COLO668 (cell line): Measurements from ENCODE around the gene TMEM94.
"Not testable (repeated sequence)": the region's sequence is repeated elsewhere in the genome, so short reads cannot be mapped to it uniquely, and the experiment has no call there.

Source experiments
- DNase-seq: peaks from one replicate; lab custom pipeline; 2025; ENCODE audit not compliant: unreplicated experiment; lab: John Stamatoyannopoulos, UW

The TMEM94 gene

GRCh38 chr17:75445296-75445695 lies 11.1 kb upstream of the TMEM94 start:
- no peak for DNase-seq

GRCh38 chr17:75445896-75446295 lies 10.5 kb upstream of the TMEM94 start:
- not testable (repeated sequence) for DNase-seq

- no peak for DNase-seq
These were observed 8.2 kb upstream of the TMEM94 start for GRCh38 chr17:75447951-75448856.

DNA sequence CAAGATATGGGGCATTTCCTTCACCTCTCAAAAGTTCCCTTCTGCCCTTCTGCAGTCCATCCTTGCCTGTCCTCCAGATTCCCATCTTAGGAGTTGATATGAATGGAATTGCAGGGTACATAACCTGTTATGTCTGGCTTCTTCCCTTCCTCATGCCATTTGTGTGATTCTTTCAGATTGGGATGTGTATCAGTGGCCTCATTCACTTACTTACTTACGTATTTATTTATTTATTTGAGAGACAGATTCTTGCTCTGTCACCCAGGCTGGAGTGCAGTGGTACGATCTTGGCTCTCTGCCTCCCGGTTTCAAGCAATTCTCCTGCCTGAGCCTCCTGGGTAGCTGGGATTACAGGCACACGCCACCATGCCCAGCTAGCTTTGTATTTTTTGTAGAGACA lies 6.2 kb upstream of the TMEM94 start:
- no peak for DNase-seq

DNA sequence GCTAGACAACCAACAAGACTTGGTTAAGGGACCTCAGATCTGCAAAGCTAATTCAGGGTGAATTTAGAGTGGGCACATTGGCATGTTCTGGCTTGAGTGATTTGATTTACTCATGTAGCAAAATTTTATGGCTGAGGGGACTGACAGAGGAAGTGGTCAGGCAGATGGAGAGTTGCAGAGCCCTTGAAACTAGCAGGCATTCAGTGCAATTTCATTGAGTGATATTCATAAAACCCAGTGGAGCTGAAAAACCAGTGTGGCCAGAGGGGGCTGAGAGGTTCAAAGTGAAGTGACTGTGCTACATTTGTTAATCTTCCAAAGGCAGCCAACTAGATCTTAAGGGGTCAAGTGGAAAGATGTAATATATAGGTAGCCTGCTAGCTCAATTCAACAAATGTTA lies 2.2 kb upstream of the TMEM94 start:
- no peak for DNase-seq

GRCh38 chr17:75454672-75455071 lies 1.8 kb upstream of the TMEM94 start:
- not testable (repeated sequence) for DNase-seq

DNA sequence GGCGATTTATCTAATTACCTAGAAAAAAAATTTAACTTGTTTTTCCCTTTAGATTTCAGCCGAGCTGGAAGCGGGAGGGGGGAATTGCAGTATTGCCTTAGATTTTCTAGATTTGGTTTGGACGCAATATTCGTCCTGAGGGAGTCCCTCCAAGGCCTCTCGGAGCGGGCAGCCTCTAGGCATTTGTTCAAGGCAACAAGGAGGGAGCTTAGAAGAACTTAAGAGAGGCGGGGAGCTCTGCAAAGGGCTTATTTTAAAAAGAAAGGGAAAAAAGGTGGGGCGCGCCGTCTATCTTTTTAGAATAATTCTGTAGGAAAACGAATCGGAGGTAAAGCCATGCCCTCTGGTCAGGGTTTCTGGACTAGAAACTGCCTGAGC lies 407 bp upstream of the TMEM94 start:
- no peak for DNase-seq

- peak; percentile 28 for DNase-seq
These were observed 716 bp downstream of the TMEM94 start for GRCh38 chr17:75457047-75457654.

DNA sequence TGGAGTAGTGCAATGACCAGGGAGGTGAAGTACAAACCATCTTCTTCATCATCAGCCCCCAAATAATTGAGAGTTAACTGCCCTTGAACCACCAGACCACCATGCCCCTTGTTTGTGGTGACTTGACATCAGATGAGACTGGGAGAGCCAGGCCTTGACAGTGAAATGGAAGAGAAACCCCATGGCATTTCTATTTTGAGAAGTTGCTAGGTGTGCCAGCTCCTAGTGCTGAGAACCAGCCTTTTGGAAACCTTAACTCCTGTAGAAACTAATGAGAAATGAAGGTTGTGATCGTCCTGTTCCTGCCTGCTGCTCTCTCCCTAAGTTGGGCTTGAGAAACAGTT lies 2.8 kb downstream of the TMEM94 start:
- DNase-seq: no peak

GRCh38 chr17:75459590-75460267 lies 3.3 kb downstream of the TMEM94 start:
- DNase-seq: no peak

GRCh38 chr17:75460295-75460694 lies 3.9 kb downstream of the TMEM94 start:
- DNase-seq: no peak

DNA sequence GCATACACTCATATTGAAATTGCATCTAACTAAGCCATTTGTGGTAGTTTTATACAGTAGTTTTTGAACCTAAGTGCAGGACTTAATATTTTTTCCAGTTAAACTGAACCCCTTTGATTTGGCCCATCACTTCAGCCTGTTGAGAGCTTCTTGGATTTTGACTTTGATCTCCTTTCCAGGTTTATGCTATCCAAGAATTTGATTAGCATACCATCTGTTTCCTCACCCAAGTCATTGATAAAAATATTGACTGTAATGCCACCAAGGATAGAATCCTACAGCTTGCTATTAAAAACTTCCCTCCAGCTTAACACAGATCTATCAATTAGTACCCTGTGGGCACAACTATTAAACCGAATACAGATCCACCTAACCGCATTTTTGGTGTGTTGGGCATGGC lies 7.2 kb downstream of the TMEM94 start:
- DNase-seq: no peak

- DNase-seq: no peak
These were observed 8.6 kb downstream of the TMEM94 start for GRCh38 chr17:75465039-75465438.

GRCh38 chr17:75468291-75468754 lies 11.9 kb downstream of the TMEM94 start:
- no peak for DNase-seq

DNA sequence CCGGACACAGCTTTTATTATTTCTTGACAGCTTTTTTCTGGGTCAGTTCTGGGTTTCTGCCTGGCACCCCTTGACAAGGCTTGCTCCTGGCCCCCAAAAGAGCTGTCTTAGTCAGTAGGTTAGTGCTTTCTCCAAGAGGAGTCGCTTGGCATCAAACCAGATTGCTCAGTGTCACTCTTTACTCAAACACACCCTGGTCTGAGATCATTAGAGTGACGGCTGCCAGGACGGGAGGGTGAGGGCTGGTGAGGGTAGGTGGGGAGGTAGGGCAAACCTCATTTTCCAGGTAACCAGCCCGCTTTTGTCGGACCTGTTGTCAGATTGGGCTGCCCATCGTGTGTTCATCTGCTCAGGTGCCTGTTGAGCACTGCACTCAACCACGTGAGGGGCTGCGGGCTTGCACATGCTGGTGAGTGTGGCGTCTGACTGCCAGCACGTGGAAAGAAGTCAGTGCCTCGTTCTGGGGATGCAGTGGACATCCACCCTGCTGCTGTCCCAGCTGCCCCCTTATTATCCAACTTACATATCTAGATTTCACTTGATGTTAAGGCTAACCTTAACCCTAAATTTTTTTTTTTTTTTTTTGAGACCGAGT lies 12.4 kb downstream of the TMEM94 start:
- DNase-seq: no peak

- DNase-seq: no peak
These were observed 14.8 kb downstream of the TMEM94 start for GRCh38 chr17:75471207-75471606.

- DNase-seq: peak; percentile 80
These were observed 15.7 kb downstream of the TMEM94 start for GRCh38 chr17:75472119-75472518.

DNA sequence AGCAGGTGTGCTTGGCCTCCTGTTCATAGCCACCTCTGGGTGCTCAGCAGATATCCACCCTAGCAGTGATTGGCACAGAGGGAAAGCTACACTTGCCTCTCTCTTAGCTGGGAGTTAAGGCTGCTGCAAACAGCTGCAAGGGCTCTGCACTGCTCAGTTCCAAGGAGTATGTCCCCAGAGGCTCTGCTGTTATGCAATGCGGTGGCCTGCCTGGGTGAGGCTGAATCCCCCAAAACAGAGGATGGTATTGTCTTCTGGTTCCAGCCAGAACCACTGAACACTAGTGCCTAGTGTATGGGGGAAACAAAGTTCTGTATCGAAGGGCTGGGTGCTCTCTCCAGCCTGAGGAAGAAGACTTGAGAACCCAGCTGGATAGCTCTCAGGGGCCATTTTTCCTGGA lies 16.8 kb downstream of the TMEM94 start:
- DNase-seq: no peak

- no peak for DNase-seq
These were observed 18.3 kb downstream of the TMEM94 start for GRCh38 chr17:75474736-75475135.

DNA sequence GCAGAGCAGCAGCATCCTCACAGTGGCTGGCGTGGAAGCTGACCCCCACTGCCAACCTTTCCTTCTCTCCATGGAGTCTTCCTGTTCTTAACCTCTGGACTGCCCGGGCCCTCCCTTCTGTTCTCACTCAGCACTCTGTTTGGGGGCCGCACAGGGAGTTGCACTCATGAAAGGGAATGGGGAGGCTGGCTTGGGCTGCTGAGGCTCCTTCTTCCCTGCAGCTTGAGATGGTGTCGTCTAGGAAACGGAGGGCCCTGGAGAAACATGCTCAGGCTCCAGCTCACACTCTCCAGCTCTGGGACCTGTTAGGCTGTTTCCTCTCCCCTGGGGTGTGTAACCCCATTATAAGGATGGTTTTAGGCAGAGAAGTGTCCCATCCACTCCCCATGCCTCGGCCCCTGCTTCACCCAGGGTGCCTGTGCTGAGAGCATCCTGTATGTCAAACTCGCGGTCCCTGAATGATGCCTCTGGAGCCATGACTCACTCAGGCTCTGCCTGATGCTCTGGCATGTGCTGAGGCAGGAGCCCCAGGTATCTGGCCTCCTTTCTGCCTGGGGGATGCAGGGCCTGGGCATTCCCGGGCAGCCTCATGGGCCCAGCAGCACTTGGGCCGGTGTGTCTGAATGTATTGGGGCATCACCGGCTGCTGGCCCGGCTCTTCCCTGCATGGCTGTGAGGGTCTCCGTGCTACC lies 18.9 kb downstream of the TMEM94 start:
- no peak for DNase-seq

DNA sequence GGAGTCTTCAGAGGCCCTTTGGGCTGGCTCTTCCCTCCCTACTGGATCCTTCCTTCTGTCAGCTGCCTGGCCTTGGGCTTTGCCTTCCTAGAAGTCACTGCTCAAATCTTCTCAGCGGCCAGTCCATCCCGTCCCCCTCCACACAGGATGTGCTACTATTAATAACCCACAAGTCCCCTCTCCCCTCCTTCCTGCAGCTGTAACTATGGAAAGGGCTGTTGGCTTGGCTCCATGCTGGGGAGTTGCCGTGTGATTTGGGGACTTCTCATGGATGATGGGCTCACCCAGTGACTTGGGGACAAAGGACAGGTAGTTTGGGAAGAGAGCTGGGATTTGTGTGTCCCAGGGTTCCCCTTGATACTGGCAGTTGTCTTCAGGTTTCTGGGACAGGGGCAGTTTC lies 19.4 kb downstream of the TMEM94 start:
- no peak for DNase-seq
